T-helper 2 cell (primary cell): Measurements from ENCODE around the gene B4GALNT2.
"Not testable (repeated sequence)": the region's sequence is repeated elsewhere in the genome, so short reads cannot be mapped to it uniquely, and the experiment has no call there.

ENCODE experiments used
- DNase-seq, 5 experiments: peaks; one replicate each; pipeline versions ENCODE4 v3.0.0 to v3.0.0-alpha.2; 2012 to 2022
- total RNA-seq, 2 donors: gene quantifications; one replicate each; lab custom pipeline; 2026; lab: John Stamatoyannopoulos, UW

Gene B4GALNT2, protein sequence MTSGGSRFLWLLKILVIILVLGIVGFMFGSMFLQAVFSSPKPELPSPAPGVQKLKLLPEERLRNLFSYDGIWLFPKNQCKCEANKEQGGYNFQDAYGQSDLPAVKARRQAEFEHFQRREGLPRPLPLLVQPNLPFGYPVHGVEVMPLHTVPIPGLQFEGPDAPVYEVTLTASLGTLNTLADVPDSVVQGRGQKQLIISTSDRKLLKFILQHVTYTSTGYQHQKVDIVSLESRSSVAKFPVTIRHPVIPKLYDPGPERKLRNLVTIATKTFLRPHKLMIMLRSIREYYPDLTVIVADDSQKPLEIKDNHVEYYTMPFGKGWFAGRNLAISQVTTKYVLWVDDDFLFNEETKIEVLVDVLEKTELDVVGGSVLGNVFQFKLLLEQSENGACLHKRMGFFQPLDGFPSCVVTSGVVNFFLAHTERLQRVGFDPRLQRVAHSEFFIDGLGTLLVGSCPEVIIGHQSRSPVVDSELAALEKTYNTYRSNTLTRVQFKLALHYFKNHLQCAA
- total RNA-seq = 0 reads per million in 2 donors

DNA sequence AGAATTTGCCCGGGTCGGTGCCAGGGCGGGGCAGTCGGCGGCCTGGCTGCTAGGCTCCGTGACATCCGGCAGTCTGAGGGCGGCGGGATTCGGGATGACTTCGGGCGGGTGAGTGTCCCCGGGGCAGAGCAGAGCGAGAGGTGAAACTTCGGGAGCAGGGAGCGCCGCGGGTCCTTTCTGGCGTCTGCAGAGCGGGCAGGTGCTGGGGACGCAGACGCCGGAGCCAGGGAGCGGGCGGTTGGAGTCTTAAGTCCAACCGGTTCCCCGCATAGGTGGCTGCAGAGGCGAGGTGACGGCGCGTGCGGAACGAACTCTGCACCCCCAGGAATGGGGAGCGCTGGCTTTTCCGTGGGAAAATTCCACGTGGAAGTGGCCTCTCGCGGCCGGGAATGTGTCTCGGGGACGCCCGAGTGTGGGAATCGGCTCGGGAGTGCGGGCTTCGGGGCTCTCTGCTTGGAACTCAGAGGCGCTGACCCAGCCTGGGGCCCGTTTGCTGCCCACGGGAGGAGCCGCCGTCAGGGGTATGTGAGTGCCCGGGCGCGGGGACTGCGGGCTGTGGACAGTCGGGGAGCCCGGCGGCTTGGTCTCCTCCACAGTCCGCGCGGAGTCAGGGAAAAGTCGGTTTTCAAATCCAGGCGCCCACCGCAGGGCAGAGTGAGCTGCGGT is at the start of gene B4GALNT2:
TSS of gene B4GALNT2 (plus strand) at position 71 of the 666 bp plus-strand sequence. CDS start at position 95, 24 bp downstream.
- DNase-seq = no peak

DNA sequence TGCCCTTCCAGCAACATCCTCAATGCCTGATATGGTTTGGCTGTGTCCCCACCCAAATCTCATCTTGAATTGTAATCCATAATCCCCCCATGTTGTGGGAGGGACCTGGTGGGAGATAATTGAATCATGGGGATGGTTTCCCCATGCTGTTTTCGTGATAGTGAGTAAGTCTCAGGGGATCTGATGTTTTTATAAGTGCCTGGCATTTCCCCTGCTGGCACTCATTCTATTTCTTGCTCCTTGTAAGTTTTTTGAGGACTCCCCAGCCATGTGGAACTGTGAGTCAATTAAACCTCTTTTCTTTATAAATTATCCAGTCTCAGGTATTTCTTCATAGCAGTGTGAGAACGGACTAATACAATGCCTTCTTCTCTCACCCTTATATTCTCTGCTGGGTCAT is 47.5 kb upstream of the B4GALNT2 start:
- not testable (repeated sequence) for DNase-seq

DNA sequence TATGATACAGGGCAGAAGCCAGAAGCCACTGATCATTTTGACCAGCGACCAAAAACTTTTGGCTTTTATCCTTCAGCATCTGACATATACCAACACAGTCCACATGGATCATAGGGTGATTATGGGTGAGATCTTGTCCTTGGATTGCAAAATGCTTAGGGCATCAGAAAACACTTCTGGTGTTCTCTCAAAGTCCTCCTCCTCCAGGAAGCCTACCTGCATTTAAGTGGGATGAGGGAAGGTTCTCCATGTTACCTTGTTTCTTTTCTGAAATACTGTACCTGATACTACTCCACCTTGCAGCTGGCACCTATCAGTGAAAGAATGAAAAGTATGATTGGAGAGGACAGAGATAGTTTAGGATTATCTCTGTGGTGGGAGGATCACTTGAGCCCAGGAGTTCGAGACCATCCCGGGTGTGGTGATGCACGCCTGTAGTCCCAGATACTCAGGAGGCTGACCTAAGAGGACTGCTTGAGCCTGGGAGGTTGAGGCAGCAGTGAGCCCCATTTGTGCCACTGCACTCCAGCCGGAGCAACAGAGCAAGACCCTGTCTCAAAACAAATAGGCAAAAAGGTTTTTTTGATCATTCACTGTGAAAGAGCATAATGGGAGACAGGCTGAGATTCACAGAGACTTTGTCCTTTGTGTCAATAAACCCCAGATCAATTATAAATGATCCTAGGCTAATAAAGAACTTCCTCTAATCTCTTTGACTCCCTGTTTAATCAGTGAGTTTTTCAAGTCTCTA is 46.8 kb upstream of the B4GALNT2 start:
- DNase-seq = no peak

DNA sequence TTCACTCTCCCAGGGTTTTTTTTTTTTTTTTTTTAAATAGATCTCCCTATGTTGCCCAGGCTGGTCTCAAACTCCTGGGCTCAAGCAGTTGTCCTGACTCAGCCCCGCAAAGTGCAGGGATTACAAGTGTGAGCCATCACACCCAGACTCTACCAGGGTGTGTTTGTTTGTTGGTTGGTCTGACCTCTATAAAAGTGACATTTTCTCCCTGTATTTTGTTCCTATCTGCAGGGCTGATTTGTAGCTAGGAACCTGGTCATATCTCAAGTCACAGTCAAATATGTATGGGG is 46.3 kb upstream of the B4GALNT2 start:
- DNase-seq = no peak

DNA sequence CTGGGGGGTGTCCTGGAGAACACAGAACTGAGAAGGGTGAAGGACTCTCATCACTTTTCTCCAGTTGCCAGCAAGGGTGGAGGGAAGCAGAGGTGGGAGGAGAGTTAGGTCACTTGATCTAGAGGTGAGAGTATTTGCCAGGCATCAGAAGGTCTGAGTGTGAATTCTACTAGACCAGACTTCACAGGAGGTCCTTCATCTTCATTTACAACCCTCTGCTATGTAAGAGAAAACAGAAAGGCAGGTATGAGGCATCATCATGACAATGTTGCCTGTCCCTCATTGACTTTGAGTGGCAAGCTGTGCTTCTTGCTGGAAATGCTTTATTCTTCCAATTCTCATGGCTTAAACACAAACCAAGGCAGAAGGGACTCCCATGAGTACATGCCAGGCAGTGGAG is 45.9 kb upstream of the B4GALNT2 start:
- no peak for DNase-seq

DNA sequence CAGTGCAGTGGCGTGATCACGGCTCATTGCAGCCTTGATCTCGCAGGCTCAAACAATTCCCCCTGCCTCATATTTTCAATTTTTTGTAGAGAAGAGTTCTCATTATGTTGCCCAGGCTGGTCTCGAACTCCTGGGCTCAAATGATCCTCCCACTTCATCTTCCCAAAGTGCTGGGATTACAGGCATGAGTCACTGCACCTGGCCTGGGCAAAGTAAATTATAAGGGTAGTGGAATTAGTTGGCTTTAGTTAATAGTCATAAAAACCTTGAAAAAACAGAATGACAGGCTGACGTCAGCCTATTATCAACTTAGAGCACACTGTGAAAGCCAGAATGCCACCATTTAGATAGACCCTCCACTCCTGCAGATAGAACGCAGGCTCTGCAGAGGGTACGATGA is 43.5 kb upstream of the B4GALNT2 start:
- no peak for DNase-seq

DNA sequence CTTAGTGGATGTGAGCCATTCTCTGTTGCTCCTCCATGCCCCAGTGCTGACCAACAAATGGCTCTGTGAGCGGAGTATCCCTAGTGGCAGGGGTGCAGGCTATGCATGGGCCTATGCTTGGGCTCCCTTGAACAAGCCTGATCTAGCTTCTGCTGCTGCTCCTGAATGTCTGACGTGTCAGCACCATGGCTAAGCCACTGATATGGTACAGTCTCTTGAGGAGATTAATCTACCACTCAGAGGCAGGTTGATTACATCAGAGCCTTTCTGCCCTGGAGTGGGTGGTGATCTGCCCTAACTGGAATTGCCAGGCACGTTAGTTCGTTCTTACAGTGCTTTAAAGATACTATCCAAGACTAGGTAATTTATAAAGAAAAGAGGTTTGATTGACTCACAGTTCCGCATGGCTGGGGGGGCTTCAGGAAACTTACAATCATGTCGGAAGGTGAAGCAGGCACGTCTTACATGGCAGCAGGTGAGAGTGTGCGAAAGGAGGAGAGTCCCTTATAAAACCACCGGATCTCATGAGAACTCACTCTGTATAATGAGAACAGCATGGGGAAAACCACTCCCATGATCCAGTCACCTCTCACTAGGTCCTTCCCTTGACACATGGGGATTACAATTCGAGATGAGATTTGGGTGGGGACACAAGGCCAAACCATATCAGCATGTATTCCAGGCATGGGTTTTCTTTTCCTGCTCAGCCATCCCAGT is 41.5 kb upstream of the B4GALNT2 start:
- no peak for DNase-seq

DNA sequence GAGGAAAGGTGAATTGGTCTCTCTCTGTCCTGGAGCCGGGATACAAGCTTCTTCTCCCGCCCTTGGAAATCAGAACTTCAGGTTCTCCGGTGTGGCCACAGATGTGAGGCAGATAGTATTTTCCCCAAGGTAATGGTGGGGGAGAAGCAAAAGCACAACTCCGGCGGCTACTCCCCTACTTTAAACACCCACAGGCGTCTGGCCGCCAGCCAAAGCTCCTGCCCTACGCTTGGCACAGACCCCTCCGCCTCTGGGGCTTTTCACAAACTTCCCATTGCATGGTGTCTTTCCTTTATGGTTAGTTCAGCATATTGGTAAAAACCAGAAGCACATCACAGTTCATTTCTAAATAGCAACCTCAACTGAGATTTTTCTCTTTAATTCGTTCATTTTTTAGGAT is 39.4 kb upstream of the B4GALNT2 start:
- no peak for DNase-seq

DNA sequence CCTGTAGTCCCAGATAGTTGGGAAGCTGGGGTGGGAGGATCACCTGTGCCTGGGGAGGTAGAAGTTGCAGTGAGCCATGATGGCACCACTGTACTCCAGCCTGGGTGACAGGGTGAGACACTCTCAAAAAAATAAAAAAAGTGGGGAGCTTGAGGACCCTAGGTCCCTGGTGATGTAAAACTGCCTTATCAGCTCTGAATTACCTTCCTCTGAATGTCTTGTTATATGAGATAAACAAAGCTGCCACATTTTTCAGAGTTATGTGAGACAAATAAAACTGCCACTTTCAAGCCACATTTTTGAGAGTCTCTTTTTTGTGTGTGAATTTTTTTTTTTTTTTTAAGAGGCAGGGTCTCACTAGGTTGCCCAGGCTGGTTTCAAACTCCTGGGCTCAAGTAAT is 32.0 kb upstream of the B4GALNT2 start:
- DNase-seq = no peak

DNA sequence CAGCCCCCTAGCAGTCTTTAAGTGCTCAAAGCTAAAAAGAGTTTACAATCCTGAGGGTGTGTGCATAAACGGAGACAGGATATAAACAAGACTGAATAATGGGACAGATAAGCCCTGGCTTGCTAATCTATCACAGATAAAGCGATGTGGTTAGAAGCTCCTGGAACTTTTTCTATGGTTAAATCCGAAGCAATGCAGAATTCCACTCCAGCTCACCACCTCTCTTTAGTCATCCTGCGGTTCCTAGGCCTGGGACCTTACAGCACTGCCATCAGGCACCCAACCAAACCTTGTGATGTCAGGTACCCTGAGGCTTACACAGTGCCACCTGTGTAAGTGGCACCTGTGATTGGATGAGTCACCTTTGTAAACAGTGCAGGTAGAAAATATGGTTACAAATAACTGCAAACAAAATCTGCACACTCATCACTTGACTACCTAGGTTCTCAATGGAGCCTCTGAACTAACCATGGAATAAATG is 31.5 kb upstream of the B4GALNT2 start:
- DNase-seq = no peak

DNA sequence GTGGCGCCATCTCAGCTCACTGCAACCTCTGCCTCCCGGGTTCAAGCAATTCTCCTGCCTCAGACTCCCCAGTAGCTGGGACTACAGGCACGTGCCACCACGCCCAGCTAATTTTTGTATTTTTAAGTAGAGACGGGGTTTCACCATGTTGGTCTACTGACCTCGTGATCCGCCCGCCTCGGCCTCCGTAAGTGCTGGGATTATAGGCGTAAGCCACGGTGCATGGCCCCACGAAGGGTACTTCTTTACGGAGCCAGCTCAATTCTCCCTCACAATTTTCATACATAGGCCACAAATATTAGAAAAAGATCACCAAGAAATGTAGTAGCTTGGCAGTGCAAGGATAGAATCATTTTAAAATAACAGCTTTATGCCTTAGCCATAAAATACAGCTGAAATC is 29.2 kb upstream of the B4GALNT2 start:
- not testable (repeated sequence) for DNase-seq

DNA sequence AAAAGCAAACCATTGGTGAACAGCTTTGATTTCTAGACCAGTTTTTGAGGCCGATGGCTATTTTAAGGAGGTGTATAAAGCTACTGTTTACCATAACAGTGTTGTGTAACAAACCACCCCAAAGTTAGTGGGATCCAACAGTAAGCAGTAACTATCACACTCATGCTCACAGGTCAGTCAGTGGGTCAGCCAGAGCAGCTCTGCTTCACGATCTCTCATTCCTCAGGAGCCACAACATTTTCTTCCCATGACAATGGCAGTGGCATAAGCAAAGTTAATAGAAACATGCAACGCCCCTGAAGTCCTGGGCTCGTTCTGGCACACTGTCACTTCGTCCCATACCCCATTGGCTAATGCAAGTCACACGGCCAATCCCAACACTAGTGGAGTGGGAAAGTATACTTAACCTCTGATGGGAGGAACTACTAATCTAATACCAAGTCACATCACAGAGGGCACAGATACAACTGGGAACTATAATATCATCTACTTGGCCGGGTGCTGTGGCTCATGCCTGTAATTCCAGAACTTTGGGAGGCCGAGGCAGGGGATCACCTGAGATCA is 28.0 kb upstream of the B4GALNT2 start:
- no peak for DNase-seq

DNA sequence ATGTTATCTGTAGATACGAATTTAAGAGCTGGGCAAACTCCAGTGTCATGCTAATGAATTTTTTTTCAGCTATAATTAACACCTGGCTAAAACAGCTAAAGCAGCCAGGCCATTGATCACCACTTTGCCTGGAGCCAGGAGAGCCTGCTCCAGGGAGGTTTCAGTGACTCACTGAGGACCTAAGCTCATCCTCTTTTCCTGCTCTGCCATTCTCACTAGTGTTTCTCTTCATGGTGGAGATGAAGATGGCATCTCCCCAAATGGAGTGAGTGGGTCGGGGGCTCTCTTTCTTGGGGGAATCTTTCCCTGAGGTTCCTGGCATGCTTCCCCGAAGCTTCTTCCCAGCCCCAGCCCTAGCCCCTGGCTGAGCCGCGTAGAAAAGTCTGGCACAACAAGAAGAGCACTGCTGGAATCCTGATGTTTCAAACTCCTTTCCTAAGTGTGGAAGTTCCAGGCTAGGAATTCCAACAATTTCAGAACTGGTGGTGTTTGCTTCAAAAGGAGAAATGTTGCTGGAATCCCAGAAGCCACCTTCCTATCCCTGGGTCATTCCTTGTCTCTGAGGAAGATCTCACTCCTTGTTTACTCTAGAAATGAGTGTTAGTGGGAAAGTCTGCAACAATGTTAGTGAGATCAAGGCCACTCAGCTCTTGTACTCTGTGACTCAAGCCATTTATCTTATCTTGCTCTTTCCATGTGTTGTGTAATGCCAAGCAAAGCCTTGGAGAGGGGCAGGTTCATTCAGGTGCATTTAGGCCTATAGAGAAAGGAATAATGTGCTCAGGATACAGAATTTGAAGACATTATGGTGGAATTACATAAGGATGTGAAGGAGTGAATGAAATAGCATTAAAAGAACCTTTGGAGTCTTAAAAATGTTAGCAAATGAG is 26.0 kb upstream of the B4GALNT2 start:
- no peak for DNase-seq

DNA sequence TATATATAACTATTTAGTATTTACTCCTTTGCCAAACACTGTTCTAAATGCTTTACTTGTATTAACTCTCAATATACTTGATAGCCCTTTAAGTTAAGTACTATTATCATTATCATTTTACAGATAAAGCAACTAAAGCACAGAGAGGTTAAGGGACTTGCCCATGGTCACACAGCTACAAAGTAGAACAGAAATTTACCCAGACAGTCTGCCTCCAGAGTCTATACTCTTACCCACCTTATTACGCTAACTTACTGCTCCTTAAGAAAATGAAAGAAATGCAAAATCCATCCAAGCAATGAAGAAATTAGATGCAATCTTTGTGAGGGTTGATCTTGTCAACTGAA is 25.4 kb upstream of the B4GALNT2 start:
- DNase-seq = no peak

DNA sequence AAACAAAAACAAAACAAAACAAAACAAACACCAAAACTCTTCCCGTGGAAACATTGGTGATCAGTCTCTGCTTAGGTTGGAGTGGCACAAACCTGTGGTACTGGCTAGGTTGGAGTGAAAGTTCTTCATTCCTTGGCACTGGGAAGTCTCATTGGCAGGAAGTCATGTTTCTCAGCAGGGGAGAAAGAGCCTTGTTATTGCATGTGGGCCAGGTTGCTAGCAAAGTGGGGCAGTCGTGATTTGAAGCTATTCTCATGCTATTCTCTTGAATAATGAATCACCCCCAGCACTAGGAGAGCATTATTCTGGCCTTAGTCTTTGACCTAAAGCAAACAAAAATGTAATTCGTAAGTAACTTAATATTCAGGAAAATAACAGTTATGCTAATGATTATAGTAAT is 24.3 kb upstream of the B4GALNT2 start:
- no peak for DNase-seq

DNA sequence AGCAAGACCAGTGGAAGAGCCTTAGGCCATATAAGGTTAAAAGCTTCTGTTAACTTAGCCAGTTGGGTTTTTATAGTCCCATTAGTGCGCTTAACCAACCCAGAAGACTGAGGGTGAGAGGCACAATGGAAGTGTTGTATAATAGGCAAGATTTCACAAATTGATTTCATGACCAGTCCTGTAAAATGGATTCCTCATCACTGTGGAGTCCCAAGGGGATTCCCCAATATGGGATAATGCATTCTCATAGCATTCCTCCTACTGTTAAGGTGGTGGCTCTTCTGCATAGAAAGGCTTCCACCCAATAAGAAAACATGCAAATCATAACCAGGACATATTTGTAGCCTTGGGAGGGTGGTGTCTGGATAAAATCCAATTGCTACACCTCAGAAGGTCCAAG is 22.1 kb upstream of the B4GALNT2 start:
- DNase-seq = no peak

DNA sequence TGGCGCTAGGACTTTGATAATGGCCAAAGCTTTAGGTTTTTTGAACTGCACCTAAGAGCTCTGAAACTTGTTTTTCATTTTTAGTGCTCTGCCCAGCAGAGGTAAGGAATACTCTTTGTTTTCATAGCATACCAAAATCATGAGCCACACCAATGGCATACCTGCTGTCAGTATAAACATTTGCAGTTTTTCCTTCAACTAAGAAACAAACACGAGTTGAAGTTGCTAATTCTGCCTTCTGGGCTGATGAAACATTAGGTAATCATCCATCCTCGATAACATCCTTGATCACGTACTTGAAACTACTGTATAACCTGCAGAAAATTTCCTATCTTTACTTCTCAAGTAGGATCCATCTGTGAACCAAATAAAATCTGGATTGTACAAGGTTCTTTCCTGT is 20.6 kb upstream of the B4GALNT2 start:
- no peak for DNase-seq

DNA sequence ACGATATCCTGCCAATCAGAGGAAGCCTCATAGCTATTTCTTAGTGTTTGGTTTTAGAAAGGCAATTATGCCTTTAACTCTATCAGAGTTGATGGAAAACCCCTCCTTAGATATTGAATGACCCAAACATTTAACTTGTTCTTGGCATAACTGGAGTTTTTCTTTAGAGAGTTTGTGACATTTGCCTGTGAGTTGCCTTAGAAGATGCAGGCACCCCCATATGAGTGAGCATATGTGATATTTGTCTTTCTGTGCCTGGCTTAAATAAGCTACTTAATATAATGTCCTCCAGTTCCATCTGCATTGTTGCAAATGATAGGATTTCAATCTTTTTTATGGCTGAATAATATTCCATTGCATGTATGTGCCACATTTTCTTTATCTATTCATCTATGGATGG is 19.6 kb upstream of the B4GALNT2 start:
- DNase-seq = no peak

DNA sequence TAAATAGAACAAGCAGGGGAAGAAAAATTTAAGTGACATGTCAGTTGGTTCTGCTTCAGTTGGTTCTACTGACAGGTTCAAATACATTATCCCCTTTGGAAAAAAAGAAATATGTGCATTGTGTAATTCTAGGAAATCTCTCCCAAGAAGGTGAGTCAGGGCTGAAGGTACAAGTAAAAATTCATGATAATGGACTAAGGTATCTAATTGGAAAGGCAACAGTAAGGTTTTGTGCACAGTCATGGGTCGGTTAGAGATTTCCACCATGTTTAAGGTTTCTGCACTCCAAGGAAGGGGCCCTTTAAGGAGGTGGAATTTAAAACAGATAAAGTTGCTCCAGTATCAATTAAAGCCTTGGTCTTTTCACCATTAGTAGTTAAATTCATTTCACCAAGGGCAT is 17.9 kb upstream of the B4GALNT2 start:
- no peak for DNase-seq

DNA sequence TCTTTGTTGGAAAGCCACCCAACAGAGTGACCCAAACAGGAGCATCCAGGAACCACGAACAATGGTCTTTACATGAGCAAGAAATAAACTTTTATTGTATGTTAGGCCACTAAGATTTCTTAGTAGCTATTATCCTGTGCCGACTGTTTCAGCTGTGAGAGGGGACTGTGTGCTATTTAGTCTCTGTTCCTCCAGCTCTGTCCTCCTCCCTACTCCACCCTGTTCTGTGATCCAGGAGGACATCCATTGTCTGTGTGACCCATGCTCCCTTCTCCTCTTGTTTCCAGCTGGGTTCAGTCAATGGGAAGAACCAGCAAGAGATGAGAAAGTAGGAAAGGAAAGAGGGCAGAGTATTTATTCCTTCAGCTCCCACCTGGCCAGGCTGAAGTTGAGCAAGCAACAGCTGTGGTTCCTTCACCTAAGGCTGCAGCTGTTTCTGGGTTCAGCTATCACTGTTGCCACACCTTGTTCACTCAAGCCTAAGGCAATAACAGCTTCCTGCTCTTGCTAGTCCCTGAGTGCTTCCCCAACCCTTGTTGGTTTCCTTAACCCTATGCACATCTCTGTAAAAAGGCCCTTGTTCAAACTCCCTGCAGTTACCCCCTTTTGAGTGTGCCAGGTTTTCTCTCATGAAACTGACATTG is 14.9 kb upstream of the B4GALNT2 start:
- DNase-seq = no peak

DNA sequence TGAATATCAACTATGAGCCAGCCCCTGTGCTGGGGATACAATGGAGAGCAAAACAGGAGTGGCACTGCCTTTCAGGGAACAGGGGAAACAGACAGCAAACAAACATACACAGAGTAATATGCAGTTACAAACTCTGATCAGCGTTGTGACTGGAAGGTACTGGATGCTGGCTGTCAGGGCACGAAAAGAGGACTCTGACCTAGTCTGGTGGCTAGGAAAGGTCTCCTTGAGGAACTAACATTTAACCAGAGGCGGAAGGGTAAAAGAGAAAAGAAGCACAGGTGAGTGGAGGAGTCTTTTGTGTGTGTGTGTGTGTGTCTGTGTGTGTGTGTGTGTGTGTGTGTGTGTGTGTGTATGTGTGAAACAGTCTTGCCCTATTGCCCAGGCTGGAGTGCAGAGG is 12.4 kb upstream of the B4GALNT2 start:
- no peak for DNase-seq
